Heart right ventricle (tissue), 16 donors: Measurements from ENCODE around the gene DYNC1I1. TPM values are rescaled to one million over a fixed set of nuclear protein-coding genes. Genes with fewer than 3 reads are reported as not detected.
"Not testable (repeated sequence)": the region's sequence is repeated elsewhere in the genome, so short reads cannot be mapped to it uniquely, and the experiment has no call there.

Experiments used
- ATAC-seq, 8 donors: fragments of 200-7000 bp; cut with Tn5 transposase; one replicate each; pipeline ENCODE4 v1.9.1; 2020; ENCODE audit warnings: mild to moderate bottlenecking in 8 of 8, moderate library complexity in 8 of 8, moderate number of reproducible peaks in 1 of 8
- DNase-seq, 2 donors: peaks; one replicate each; pipeline ENCODE4 v3.0.0-alpha.2; 2020
- H3K27ac ChIP-seq, 10 donors: fragments of 200-600 bp; sonication (generic) in 2 of 10; one replicate each; pipeline versions ENCODE4 v1.5.0 to v1.8.0; 2020 to 2022; ENCODE audit warnings: mild to moderate bottlenecking in 3 of 10
- H3K27me3 ChIP-seq, 7 donors: fragments of 200-600 bp; one replicate each; pipeline ENCODE4 v1.8.0; 2021 to 2022; ENCODE audit warnings: mild to moderate bottlenecking in 2 of 7
- H3K36me3 ChIP-seq, 9 donors: fragments of 200-600 bp; sonication (generic) in 1 of 9; one replicate each; pipeline versions ENCODE4 v1.5.0 to v1.8.0; 2020 to 2022; ENCODE audit warnings: mild to moderate bottlenecking in 2 of 9
- H3K4me1 ChIP-seq, 9 donors: fragments of 200-600 bp; sonication (generic) in 1 of 9; one replicate each; pipeline versions ENCODE4 v1.5.0 to v1.8.0; 2020 to 2022; ENCODE audit warnings: mild to moderate bottlenecking in 4 of 9
- H3K4me3 ChIP-seq, 10 donors: fragments of 200-600 bp; sonication (generic) in 2 of 10; one replicate each; pipeline versions ENCODE4 v1.5.0 to v1.8.0; 2020 to 2022; ENCODE audit warnings: mild to moderate bottlenecking in 7 of 10, moderate library complexity in 2 of 10
- H3K9me3 ChIP-seq, 11 donors: fragments of 200-600 bp in 10 of 11; sonication (generic) in 2 of 11; one replicate each; pipeline versions ENCODE4 v1.5.0 to v1.8.0; 2013 to 2022; ENCODE audit warnings: mild to moderate bottlenecking in 2 of 11, control low read depth in 1 of 11, moderate library complexity in 1 of 11
- CTCF ChIP-seq, 9 donors: fragments of 200-600 bp; sonication (generic) in 2 of 9; IDR thresholded peaks; one replicate each; pipeline versions ENCODE4 v1.5.0 to v1.8.0; 2021 to 2022; ENCODE audit warnings: antibody characterized with exemption in 9 of 9, mild to moderate bottlenecking in 5 of 9, moderate library complexity in 1 of 9
- WGBS, 2 donors: extraction: QIAGEN DNeasy Blood & Tissue Kit; methylation state at CpG; one replicate each; pipeline ENCODE4 v1.1.7; 2013; ENCODE audit warnings: inconsistent platforms in 1 of 2; 5-methylcytosine and 5-hydroxymethylcytosine counted together
- intact Hi-C, 10 donors: fragments of 100-400 bp; cut with DNase I; formaldehyde crosslinking; loops; one replicate each; pipeline versions ENCODE4 v1.11.1 to v1.14.2; 2022
- polyA plus RNA-seq, 2 donors: library from polyadenylated mRNA; stranded (reverse); fragments of 200-250 nt; gene quantifications; one replicate each; pipeline ENCODE4 v1.2.3, GENCODE V29; 2013
- total RNA-seq, 10 donors: library from RNA; stranded (reverse); fragmentation: NEBNext Ultra II Directional in 3 of 10; extraction: Animal tissue kit (Norgen Biotek cat#: 25700) in 3 of 10; gene quantifications; one replicate each; pipeline versions ENCODE4 v1.2.1 to v1.2.4, GENCODE V29; 2021 to 2023
- donor health status: Arrhythmogenic right ventricular cardiomyopathy.
- donor health status: ischemic (EF 13 %, LVEDD 7.1; RV severe dilation, severe dysfunction).
- donor health status: healthy with polysubstance abuse.
- donor health status: DM: no; HTN: yes; CAD: no.
- donor health status: DM: no; HTN: no; CAD: no.
- donor health status: ischemic (EF 25% LVEDD 6.9; RV normal size, moderate dysfunction).
- donor health status: ischemic (EF 25% LVEDD 5.7; RV mildly dilated, moderate dysfunction).
- donor health status: healthy.
- donor health status: DM: yes; HTN: yes; CAD: no.
- donor health status: Ischemic cardiomyopathy.
- donor health status: ischemic (EF 35%, LVEDD 5.7; RV mildly dilated, moderate dysfunction).
- donor health status: nonischemic (EF 11% LVEDD 7.7; RV severe dilation, severe dysfunction).
- donor health status: DM: yes; HTN: yes; CAD: no.
- donor health status: PGD.
- donor health status: ischemic (EF 29% LVEDD 5.4; RV normal size, mild dysfunction).
- donor health status: nonischemic (EF 23%, LVEDD 6.1; RV moderate dilation, normal function).

Gene DYNC1I1
- total and polyA plus RNA-seq, 12 donors = 6.4 to 43.4 (median 35.6) TPM

GRCh38 chr7:95931460-95932232, 159.3 kb downstream of the DYNC1I1 start:
- no peak for ATAC-seq
- intact Hi-C loops = no loop called here

GRCh38 chr7:95933618-95934017, 161.3 kb downstream of the DYNC1I1 start:
- H3K27ac ChIP-seq = no peak overlapping the region
- H3K4me1 ChIP-seq = peaks cover 0 to 5% (median 0%) of the 10 kb centered on the region in 9 donors
- DNase-seq = no peak
- intact Hi-C loops = no loop called here
- H3K27me3 ChIP-seq = no peaks in the 10 kb centered on the region
- H3K4me3 ChIP-seq = no peak overlapping the region
- no peaks in the 10 kb centered on the region for H3K36me3 ChIP-seq
- no peaks in the 10 kb centered on the region for H3K9me3 ChIP-seq
- TF ChIP-seq CTCF (IDR thresholded peaks at IDR 0.05) = peak in 1 of 9 donors; percentile 19
- peak in 6 of 8 donors; percentile 58 to 81 (median 74) for ATAC-seq
- 51 to 69% methylated on average over 4 of the region's 4 CpGs for WGBS, 2 donors

More at GRCh38 chr7:95931460-95932232, 159.3 kb downstream of the DYNC1I1 start:
- Histone ChIP-seq H3K36me3 (no peaks in the 10 kb centered on the region), H3K4me3 (no peak overlapping the region), H3K27ac (no peak overlapping the region), H3K9me3 (no peaks in the 10 kb centered on the region), H3K27me3 (no peaks in the 10 kb centered on the region), H3K4me1 (peaks cover 0 to 19% (median 4%) of the 10 kb centered on the region in 9 donors)
- no peak for TF ChIP-seq CTCF (IDR thresholded peaks at IDR 0.05)
- whole genome bisulfite sequencing, 2 donors = 86 to 87% methylated on average over 6 of the region's 6 CpGs
- no peak for DNase-seq

- H3K27me3 ChIP-seq, H3K4me1 ChIP-seq, DNase-seq, H3K9me3 ChIP-seq, H3K4me3 ChIP-seq, intact Hi-C loops, ATAC-seq, H3K27ac ChIP-seq, H3K36me3 ChIP-seq: not testable (repeated sequence)
- no CpG with 5 or more reads among the region's 1 CpG for WGBS, 2 donors
Measured at GRCh38 chr7:95944867-95945266, 172.5 kb downstream of the DYNC1I1 start.

- Histone ChIP-seq H3K4me3 (no peak overlapping the region), H3K9me3 (no peaks in the 10 kb centered on the region), H3K36me3 (no peaks in the 10 kb centered on the region), H3K27me3 (no peaks in the 10 kb centered on the region), H3K4me1 (no peaks in the 10 kb centered on the region), H3K27ac (no peak overlapping the region)
- DNase-seq (no peak), ATAC-seq (no peak)
- 84 to 89% methylated on average over 1 of the region's 1 CpG for WGBS, 2 donors
- TF ChIP-seq CTCF (IDR thresholded peaks at IDR 0.05) = no peak
- intact Hi-C loops = no loop called here
Measured at GRCh38 chr7:95950698-95951097, 178.3 kb downstream of the DYNC1I1 start.

- H3K36me3 ChIP-seq = no peaks in the 10 kb centered on the region
- no peak for ATAC-seq
- intact Hi-C loops = no loop called here
- no peak for DNase-seq
- 82 to 87% methylated on average over 5 of the region's 5 CpGs for WGBS, 2 donors
- H3K27ac ChIP-seq = no peak overlapping the region
- no peaks in the 10 kb centered on the region for H3K9me3 ChIP-seq
- no peak overlapping the region for H3K4me3 ChIP-seq
- H3K27me3 ChIP-seq = no peaks in the 10 kb centered on the region
- H3K4me1 ChIP-seq = no peaks in the 10 kb centered on the region
- TF ChIP-seq CTCF (IDR thresholded peaks at IDR 0.05) = no peak
Measured at GRCh38 chr7:95951531-95951930, 179.2 kb downstream of the DYNC1I1 start.
